Mononuclear cell (primary cell): ENCODE results near the gene CDK17. TPM values are rescaled to one million over a fixed set of nuclear protein-coding genes. Genes with fewer than 3 reads are reported as not detected.
A peak's percentile ranks its signal among the peaks of the same experiment; 100 is the strongest.
"Not testable (repeated sequence)": the region's sequence is repeated elsewhere in the genome, so short reads cannot be mapped to it uniquely, and the experiment has no call there.

Experiments used
- H3K27me3 ChIP-seq: 2 replicates; pipeline ENCODE4 v1.6.0; 2011; ENCODE audit warnings: low read length, control low read depth; ENCODE audit not compliant: insufficient read depth
- H3K4me1 ChIP-seq: 2 replicates; pipeline ENCODE4 v1.5.1; 2011; ENCODE audit warnings: mild to moderate bottlenecking, low read length, control low read depth; ENCODE audit not compliant: insufficient read depth
- H3K4me3 ChIP-seq: 2 replicates; pipeline ENCODE4 v1.5.1; 2011; ENCODE audit warnings: mild to moderate bottlenecking, low read length, moderate library complexity
- H3K9me3 ChIP-seq: 2 replicates; pipeline ENCODE4 v1.5.1; 2011; ENCODE audit warnings: low read depth, mild to moderate bottlenecking, control low read depth, low read length
- total RNA-seq: library from RNA; depleted of rRNA; stranded (reverse); fragments of >200 nt; gene quantifications from one replicate; pipeline ENCODE4 v1.2.3, GENCODE V29; 2012

Gene CDK17
- total RNA-seq, 1 donor: 221 TPM

DNA sequence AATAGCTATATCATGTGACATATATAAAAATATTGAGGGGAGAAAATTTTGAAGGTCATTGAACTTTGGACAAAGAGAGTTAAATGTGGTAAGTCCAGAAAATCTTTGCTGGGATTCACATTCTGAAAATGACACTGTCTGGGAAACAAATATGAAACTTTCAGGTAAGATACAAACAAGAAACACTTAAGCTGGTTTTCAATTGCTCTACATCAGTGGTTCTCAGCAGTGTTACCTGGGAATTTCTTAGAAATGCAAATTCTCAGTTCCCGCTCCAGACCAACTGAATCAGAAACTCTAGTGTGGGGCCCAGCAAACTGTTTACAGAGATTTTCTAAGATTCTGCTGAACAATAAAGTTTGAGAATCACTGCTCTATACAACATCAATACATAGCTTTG is 3.6 kb upstream of the CDK17 start:
- H3K9me3 ChIP-seq: no peaks in the 10 kb centered on the region
- no peaks in the 10 kb centered on the region for H3K27me3 ChIP-seq
- H3K4me1 ChIP-seq: peaks cover 21% of the 10 kb centered on the region
- H3K4me3 ChIP-seq: no peak overlapping the region

DNA sequence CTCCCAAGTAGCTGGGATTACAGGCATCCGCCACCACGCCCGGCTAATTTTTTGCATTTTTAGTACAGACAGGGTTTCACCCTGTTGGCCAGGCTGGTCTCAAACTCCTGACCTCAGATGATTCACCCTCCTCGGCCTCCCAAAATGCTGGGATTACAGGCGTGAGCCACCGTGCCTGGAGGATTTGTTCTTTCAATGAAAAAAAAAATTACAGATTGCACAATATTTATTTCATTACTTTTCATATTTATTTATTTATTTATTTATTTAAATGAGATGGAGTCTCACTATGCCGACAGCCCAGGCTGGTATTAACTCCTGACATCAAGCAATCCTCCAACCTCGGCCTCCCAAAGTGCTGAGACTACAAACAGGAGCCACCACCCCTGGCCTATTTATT is 2.3 kb upstream of the CDK17 start:
- H3K9me3 ChIP-seq, H3K27me3 ChIP-seq, H3K4me3 ChIP-seq: not testable (repeated sequence)
- H3K4me1 ChIP-seq: peaks cover 16% of the 10 kb centered on the region

DNA sequence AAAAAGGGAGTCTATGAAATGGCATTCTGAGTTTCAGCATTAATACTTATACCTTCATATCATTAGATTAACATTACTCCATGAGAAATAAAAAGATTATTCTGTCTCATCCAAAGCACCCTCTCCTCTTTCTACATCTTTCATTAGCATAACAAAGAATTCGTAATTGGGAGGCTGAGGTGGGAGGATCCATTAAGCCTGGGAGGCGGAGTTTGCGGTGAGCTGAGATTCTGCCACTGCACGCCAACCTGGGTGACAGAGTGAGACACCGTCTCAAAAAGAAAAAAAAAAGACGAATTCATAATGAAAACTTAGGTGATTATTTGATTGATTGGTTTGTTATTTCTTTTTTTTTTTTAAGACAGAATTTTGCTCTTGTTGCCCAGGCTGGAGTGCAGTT is 1.8 kb upstream of the CDK17 start:
- Histone ChIP-seq H3K4me3 (no peak overlapping the region), H3K4me1 (peaks cover 11% of the 10 kb centered on the region), H3K27me3 (no peaks in the 10 kb centered on the region), H3K9me3 (no peaks in the 10 kb centered on the region)

DNA sequence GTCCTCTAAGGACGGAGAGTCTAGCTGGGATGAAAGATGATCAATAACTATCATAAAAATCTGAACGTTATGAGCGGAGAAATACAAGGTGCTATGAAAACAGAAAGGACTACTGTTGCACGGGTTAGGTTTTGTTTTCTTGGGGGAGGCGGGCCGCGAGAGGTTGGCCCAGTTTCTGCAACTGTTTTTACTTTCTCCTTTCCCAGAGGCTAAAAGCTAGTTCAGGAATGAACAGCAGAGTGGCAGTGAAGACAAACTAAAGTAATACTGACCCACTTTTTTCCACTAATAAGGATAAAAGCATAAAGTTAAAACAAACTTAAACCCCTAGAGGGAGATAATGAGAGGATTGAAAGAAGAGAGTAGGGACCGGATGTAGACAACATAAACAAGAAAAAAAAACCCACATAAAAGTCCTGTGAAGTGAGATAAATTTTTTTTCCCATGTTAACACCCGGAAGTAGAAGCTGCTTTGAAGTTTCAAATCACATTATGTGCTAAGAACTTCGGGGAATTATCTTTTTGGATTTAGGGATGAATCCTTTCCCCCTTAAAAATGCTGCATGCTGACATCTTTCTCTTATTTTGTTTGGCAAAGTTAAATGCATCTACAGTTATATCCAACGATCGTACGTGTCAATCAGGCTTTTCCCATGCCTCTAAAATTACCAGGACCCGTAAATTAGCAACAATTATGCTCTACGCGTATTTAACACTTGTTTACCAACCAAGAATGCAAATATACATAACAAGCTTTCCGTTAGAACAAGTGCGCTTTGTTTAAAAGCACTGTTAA is 1.0 kb upstream of the CDK17 start:
- peaks cover 11% of the 10 kb centered on the region for H3K4me1 ChIP-seq
- no peaks in the 10 kb centered on the region for H3K9me3 ChIP-seq
- H3K27me3 ChIP-seq: no peaks in the 10 kb centered on the region
- peak overlapping the region; percentile 77 for H3K4me3 ChIP-seq

DNA sequence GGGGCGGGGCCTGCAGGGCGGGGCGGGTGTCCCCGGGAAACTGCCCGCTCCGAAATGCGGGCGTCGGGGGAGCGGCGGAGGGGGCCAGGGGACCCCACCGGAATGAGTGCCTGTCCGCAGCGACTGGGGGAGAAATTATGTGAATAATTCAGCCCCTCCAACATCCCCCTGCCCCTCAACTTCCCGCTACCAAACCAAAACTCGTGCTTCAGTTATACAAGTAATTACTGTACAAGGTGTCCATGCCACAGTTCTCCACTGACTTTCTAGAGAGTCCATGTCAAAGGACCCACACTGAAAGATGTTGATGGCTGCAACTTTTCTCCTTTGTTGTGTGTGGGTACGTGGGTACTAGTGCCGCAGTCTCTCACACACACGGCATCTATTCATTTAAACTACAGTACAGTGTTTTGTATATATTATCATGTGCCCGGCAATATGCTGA is 414 bp upstream of the CDK17 start:
- peaks cover 12% of the 10 kb centered on the region for H3K4me1 ChIP-seq
- no peaks in the 10 kb centered on the region for H3K9me3 ChIP-seq
- peak overlapping the region; percentile 77 for H3K4me3 ChIP-seq
- no peaks in the 10 kb centered on the region for H3K27me3 ChIP-seq

DNA sequence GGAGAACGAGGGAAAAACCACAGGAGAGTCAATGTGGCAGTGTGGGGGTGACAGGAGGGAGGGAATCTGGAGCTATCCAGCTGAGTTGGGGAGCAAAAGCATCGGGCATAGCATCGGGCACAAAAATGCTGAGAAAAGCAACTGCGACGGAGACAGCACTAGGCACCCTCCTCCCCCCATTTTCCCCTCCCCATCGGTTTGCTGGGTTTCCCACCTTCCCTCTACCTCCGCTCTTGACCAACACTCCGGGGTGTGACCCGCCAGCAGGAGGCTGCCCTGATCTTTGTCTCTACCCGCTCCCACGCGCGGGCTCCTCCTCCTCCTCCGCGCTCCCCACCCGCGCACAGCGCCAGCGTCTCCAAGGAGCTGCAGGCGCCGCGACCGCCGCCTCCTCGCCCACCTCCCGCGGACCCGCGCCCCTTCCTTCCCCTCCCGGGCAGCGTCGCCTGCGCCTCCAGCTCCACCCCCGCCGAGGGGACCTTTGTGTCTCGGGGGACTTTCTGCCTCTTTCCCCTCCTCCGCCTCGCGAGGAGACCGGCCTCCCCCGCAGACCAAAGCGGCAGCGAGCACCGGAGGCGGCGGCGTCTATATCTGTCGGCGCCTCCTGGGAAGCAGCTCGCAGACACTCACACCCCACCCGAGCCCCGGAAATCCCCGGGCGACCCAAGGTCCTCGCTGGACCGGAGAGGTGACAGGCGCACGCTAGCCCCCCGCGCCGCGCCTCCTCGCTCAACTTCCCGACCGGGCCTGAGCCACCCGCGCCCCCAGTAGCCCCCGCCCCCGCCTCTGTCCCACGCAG is 920 bp downstream of the CDK17 start:
- Histone ChIP-seq H3K4me3 (peak overlapping the region; percentile 77), H3K27me3 (no peaks in the 10 kb centered on the region), H3K4me1 (peaks cover 14% of the 10 kb centered on the region), H3K9me3 (no peaks in the 10 kb centered on the region)

DNA sequence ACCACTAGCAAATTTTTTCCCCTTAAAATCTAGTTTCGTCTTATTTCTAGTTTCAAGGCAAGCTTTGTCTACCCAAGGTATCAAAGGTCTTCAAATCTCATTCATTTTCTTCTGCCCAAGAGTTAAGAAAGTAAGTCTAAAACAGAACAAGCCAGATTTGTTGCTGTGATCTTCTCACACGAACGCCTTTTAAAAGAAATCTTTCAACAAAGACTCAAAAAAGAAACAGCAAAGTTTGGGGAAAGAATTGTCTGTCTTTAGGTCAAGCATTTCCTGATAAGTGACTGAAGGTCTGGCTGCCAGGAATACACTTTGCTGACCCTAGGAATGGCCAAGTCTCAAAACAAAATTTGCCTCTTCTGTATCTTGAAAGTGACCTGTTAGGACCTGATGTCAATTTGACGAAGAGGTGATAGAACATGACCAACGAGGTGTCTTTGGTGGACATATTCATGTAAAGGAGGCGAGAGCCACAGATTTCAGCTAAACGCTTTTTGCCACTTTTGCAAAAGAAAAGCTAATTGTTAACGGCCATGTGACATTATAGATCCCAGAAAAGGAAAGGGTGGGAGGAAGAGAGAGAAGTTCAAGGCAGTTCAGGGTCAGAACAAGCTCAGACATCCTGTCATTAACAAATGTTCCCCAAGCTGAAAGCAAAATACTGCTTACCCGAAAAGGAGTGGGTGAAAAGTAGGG is 1.7 kb downstream of the CDK17 start:
- Histone ChIP-seq H3K9me3 (no peaks in the 10 kb centered on the region), H3K4me3 (peak overlapping the region; percentile 77), H3K27me3 (no peaks in the 10 kb centered on the region), H3K4me1 (peaks cover 14% of the 10 kb centered on the region)

DNA sequence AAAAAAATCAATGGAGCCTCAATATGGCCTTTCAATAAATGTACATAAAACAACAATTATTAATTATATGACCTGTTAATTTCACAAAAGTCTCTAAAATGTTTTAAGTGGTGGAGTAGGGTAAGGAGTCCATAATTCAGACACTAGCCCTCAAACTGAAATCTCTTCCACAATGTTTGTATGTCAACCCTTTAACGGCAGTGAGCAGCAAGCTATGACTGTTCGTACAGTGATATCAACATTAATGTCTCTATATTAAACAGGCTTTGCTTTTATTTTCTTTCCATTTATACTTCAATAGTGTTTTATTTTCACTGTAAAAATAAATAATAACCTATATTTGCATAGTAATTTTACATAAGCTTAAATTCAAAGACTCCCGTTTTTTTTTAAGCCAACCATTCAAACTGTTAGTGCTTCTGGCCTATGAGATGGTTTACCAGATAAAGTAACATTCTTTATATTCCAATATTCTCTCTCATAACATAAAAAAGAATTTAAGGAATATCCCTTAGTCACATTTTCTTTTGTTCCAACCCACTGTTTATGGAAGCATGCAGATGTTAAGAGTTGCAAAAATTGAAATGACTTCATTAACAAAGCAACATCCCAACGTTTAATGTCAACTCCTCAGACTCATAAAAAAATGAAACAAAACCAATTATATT is 2.3 kb downstream of the CDK17 start:
- Histone ChIP-seq H3K4me3 (peak overlapping the region; percentile 77), H3K9me3 (no peaks in the 10 kb centered on the region), H3K4me1 (peaks cover 21% of the 10 kb centered on the region), H3K27me3 (no peaks in the 10 kb centered on the region)

DNA sequence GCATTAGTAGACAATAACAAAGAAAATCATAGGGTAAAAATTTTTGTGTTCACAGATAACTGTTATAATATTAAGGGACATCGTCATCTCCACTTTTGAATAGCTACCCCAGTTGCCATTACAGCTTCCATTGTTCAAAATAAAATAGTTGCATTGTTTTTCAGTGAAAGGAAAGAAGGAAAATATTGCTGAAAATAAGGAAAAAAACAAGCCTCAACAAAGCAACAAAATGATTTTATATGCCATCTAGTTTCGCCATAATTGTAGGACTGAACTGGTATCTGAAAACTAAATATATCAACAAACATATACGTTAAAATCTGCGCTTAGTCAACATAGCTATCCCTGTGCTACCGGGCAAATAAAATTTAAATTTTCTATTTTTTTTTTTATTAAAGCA is 3.3 kb downstream of the CDK17 start:
- peaks cover 21% of the 10 kb centered on the region for H3K4me1 ChIP-seq
- H3K27me3 ChIP-seq: no peaks in the 10 kb centered on the region
- no peak overlapping the region for H3K4me3 ChIP-seq
- no peaks in the 10 kb centered on the region for H3K9me3 ChIP-seq

DNA sequence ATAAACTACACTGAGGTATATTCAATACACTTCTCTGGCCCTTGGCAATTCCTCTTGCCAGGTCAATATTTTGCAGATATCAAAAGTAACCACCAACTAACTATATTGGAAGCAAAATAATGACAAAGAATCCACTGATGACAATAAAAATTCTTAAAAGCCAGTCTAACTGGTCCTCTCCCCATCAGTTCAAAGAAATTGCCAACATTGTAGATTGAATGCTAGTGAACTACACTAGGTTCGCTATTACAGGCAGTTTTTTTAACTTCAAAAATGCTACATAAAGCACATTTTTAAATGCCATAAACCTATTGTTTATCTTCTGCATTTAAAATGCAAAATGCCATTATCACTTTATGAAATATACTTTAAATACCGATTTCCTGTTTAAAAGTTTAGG is 4.0 kb downstream of the CDK17 start:
- Histone ChIP-seq H3K9me3 (no peaks in the 10 kb centered on the region), H3K4me3 (no peak overlapping the region), H3K27me3 (no peaks in the 10 kb centered on the region), H3K4me1 (peaks cover 23% of the 10 kb centered on the region)

DNA sequence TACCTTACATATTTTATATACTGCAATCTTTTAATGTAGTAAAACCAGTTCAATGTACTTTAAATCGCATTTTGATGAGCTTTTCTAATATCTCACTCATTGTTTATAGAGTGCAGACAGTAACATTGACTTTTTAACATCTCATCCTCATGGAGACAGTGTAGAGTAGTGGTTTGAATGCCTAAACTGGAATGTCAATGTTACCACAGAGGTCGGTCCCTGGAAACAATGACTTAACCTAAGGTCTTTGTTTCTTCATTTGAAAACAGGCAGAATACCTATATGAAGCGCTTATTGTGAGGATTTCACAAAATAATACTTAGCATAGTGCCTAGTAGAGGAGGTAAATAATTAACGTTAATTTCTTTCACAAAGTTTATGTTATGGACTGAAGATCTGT is 5.0 kb downstream of the CDK17 start:
- Histone ChIP-seq H3K27me3 (no peaks in the 10 kb centered on the region), H3K9me3 (no peaks in the 10 kb centered on the region), H3K4me1 (peaks cover 31% of the 10 kb centered on the region), H3K4me3 (no peak overlapping the region)

DNA sequence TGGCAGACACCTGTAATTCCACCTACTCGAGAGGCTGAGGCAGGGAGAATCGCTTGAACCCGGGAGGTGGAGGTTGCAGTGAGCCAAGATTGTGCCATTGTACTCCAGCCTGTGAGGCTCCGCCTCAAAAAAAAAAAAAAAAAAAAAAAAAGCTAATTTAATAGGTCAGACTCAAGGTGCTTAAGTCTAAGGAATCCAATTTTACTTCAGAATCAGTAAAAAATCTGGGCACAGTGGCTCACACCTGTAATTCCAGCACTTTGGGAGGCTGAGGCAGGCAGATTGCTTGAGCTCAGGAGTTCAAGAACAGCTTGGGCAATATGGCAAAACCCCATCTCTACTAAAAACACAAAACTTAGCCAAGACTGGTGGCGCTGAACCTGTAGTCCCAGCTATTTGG is 7.0 kb downstream of the CDK17 start:
- not testable (repeated sequence) for H3K27me3 ChIP-seq, H3K4me3 ChIP-seq, H3K9me3 ChIP-seq
- peaks cover 34% of the 10 kb centered on the region for H3K4me1 ChIP-seq

DNA sequence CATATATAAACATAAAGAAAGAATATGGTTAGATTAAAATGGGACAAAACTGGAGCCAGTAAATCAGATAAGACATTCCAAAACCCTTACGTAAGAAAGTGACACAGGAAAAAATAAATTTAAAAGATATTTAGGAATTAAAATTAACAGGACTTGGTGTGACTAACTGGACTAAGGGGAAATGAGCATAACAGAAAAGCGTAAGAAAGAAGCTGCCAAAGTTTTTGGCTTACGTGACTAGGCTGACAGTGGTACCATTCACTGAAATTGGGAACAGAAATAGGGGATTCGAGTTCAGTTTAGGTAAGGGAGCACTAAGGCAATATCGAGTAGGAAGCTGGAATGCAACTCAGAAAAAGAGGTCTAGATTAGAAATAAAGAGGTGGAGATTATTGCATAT is 7.8 kb downstream of the CDK17 start:
- H3K27me3 ChIP-seq: no peaks in the 10 kb centered on the region
- no peaks in the 10 kb centered on the region for H3K9me3 ChIP-seq
- H3K4me1 ChIP-seq: peaks cover 37% of the 10 kb centered on the region
- H3K4me3 ChIP-seq: no peak overlapping the region

DNA sequence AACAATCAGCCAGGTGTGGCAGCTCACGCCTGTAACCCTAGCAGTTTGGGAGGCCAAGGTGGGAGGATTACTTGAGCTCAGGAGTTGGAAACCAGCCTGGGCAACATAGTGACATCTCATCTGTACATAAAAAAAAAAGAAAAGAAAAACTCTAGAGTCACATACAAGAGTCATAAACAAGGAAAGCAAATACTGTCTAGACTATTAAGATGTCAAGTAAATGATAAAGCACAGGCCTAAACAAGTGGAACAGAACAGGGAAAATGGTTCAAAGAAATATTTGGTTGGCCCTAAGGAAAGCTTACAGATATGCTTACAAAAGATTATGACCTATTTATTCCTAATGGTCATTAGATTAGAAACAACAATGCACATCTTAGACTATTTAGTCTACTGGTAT is 12.3 kb downstream of the CDK17 start:
- H3K9me3 ChIP-seq: no peaks in the 10 kb centered on the region
- peaks cover 51% of the 10 kb centered on the region for H3K4me1 ChIP-seq
- no peaks in the 10 kb centered on the region for H3K27me3 ChIP-seq
- H3K4me3 ChIP-seq: no peak overlapping the region

DNA sequence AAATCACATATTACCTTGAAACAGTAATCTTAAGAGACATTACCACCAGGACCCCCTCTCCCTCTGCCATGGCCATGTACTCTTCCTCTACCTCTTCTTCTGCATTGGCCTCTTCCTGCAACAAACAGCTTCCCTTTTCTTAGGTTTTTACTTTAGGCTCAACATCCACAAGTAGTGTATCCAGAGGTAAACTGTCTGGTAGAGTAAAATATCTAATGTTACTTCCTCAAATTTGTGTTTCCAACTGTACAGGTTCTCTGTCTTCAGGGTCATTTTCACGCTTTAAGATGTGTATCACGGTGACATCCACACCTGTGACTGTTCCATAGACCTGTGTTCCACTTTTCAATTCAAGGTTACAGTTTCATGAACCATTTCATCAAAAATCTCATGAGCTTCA is 13.4 kb downstream of the CDK17 start:
- H3K4me1 ChIP-seq: peaks cover 52% of the 10 kb centered on the region

More for the DNA sequence above, 13.4 kb downstream of the CDK17 start:
- no peaks in the 10 kb centered on the region for H3K9me3 ChIP-seq
- no peak overlapping the region for H3K4me3 ChIP-seq
- no peaks in the 10 kb centered on the region for H3K27me3 ChIP-seq
